Measurements from ENCODE around the gene PDHB. TPM values are rescaled to one million over a fixed set of nuclear protein-coding genes. Genes with fewer than 3 reads are reported as not detected.
A peak's percentile ranks its signal among the peaks of the same experiment; 100 is the strongest.

The PDHB gene
- total and polyA plus RNA-seq, 4 donors = 47.8 to 92.1 (median 60.6) TPM

- no peaks in the 10 kb centered on the region for H3K27me3 ChIP-seq (ENCODE audit: control insufficient read depth in 4 of 4, insufficient read depth in 4 of 4, low read length in 3 of 4)
- H3K36me3 ChIP-seq (ENCODE audit: control insufficient read depth in 4 of 4, insufficient read depth in 3 of 4, low read depth in 1 of 4, low read length in 3 of 4) = no peaks in the 10 kb centered on the region
- no peaks in the 10 kb centered on the region for H3K9me3 ChIP-seq (ENCODE audit: control insufficient read depth in 4 of 4, low read length in 3 of 4)
- WGBS = 89% methylated on average over 12 of the region's 12 CpGs
- no peak for DNase-seq (ENCODE audit: low spot score)
- H3K9ac ChIP-seq (ENCODE audit: low read depth in 1 of 2, low read length in 2 of 2) = no peak overlapping the region
- H3K4me1 ChIP-seq (ENCODE audit: control insufficient read depth in 4 of 4, insufficient read depth in 4 of 4, low read length in 3 of 4) = peaks cover 22 to 43% (median 30%) of the 10 kb centered on the region in 4 donors
- TF ChIP-seq EGR1 (IDR thresholded peaks at IDR 0.05; ENCODE audit: low read depth in 2 of 2) (no peak), ZBTB33 (IDR thresholded peaks at IDR 0.05) (no peak), JUND (IDR thresholded peaks at IDR 0.05) (no peak), HNF4G (IDR thresholded peaks at IDR 0.05) (no peak), YY1 (IDR thresholded peaks at IDR 0.05) (no peak), REST (IDR thresholded peaks at IDR 0.05) (no peak), GABPA (IDR thresholded peaks at IDR 0.05 in 1 of 2, conservative IDR thresholded peaks at IDR 0.05 in 1 of 2) (no peak), RXRA (IDR thresholded peaks at IDR 0.05) (no peak), FOXA2 (IDR thresholded peaks at IDR 0.05) (no peak), NR2F2 (IDR thresholded peaks at IDR 0.05) (no peak), FOXA1 (IDR thresholded peaks at IDR 0.05) (no peak), HNF4A (conservative IDR thresholded peaks at IDR 0.05) (no peak), CTCF (IDR thresholded peaks at IDR 0.05; ENCODE audit: low read depth, low read length, missing input control) (no peak), SP1 (IDR thresholded peaks at IDR 0.05) (no peak), TAF1 (conservative IDR thresholded peaks at IDR 0.05) (no peak), MAX (IDR thresholded peaks at IDR 0.05) (no peak), RAD21 (IDR thresholded peaks at IDR 0.05) (no peak)
- TF ChIP-seq, protein P1, sequence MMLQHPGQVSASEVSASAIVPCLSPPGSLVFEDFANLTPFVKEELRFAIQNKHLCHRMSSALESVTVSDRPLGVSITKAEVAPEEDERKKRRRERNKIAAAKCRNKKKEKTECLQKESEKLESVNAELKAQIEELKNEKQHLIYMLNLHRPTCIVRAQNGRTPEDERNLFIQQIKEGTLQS (IDR thresholded peaks at IDR 0.05) = no peak
- peak overlapping the region; percentile 92 to 94 for H3K27ac ChIP-seq (ENCODE audit: low read depth in 1 of 2, low read length in 2 of 2)
- no peak overlapping the region for H3K4me3 ChIP-seq (ENCODE audit: low read depth in 1 of 3, low read length in 3 of 3)
Observed at GRCh38 chr3:58470363-58471024, 36.9 kb upstream of the PDHB start.

Measured in liver (tissue), 9 donors.